ENCODE results near the gene VANGL2. TPM values are rescaled to one million over a fixed set of nuclear protein-coding genes. Genes with fewer than 3 reads are reported as not detected.

VANGL2 gene
- total and polyA plus RNA-seq, 9 of the 15 experiments (the other 6 are each of a cell fraction or from before 2014, with no cell fraction given) = 0.28 to 4.0 (median 0.98) TPM

GRCh38 chr1:160409486-160409885 is 9.1 kb downstream of the VANGL2 start (continued):
- TF ChIP-seq ZC3H8 (IDR thresholded peaks at IDR 0.05) (no peak), ZNF274 (IDR thresholded peaks at IDR 0.05; ENCODE audit: borderline replicate concordance, low read depth, low read length) (no peak), RCOR1 (IDR thresholded peaks at IDR 0.05; ENCODE audit: borderline replicate concordance in 1 of 2, low read depth in 2 of 2, low read length in 2 of 2) (no peak)

DNA sequence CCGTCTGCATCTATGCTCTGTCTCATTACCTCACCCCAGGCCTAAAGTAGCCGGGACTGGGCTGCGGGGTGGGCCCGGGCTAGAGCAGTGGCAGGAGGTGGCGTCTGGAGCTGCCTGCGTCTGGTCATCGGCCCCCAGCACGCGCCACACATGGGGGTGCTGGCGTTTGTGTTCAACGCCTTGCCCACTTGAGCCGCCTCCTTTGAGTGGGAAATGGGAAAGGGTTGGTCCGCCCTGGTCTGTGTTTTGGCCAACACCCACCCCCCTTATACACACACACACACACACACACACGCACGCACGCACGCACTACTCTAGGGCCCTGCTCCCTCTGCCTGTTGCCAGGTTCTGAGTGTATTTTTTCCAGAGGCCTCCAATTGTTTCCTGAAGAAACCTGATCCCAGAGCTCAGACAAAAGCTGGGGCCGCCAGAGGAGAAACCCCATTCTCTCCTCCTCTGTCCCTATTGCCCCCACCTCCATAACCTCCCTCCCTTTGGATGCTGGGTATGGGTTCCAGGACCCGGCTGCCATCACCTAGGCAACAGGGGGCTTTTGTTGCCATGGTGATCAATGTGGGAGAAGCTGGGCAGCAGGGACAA is 10.1 kb downstream of the VANGL2 start:
- intact Hi-C loops (cut with micrococcal nuclease) (no loop called here), in situ Hi-C loops (cut with MboI) (no loop called here)
- Histone ChIP-seq H3K36me3 (ENCODE audit: control insufficient read depth, insufficient read depth, low read length) (no peaks in the 10 kb centered on the region; the same call in 2 of the 3 replicates), H3K9ac (ENCODE audit: insufficient read depth in 1 of 2, low read depth in 2 of 2, low read length in 2 of 2) (no peak overlapping the region), H4K20me1 (replicated peaks; ENCODE audit: control insufficient read depth, insufficient read depth, low read length) (no peaks in the 10 kb centered on the region), H3K79me2 (ENCODE audit: control insufficient read depth, insufficient read depth, low read length) (no peaks in the 10 kb centered on the region), H3K4me3 (no peak overlapping the region), H3K9me1 (ENCODE audit: control insufficient read depth, insufficient read depth, low read length) (no peaks in the 10 kb centered on the region), H3K4me1 (replicated peaks in 1 of 2; ENCODE audit: control insufficient read depth in 2 of 2, insufficient read depth in 2 of 2, low read length in 2 of 2) (peaks cover 9 to 11% of the 10 kb centered on the region in 2 experiments; a peak in 4 of 5 replicates), H3K27me3 (ENCODE audit: control insufficient read depth in 2 of 2, insufficient read depth in 2 of 2, low read length in 2 of 2) (no peaks in the 10 kb centered on the region; a peak in 1 of 5 replicates), H3K4me2 (ENCODE audit: insufficient read depth, low read length) (no peak overlapping the region), H2AFZ (ENCODE audit: low read depth, low read length) (no peak overlapping the region), H3K9me3 (replicated peaks; ENCODE audit: control insufficient read depth, insufficient read depth, low read depth, low read length) (no peaks in the 10 kb centered on the region), H3K27ac (ENCODE audit: extremely low read depth, low read depth, low read length) (no peak overlapping the region)
- TF ChIP-seq ZNF512 (tag; IDR thresholded peaks at IDR 0.05) (no peak), VEZF1 (CRISPR knock-in tag; IDR thresholded peaks at IDR 0.05) (no peak), RFX1 (IDR thresholded peaks at IDR 0.05) (peak; percentile 78)
- DNase-seq (ENCODE audit: extremely low read depth in 1 of 4, low spot score in 3 of 4) (no peak), FAIRE-seq (no peak), ATAC-seq (no peak)
- CTCF ChIA-PET (ENCODE audit: low intra/inter-chr PET ratio) = no interaction called here
- BruUV-seq (replicated peaks) = no TSS peak
- POLR2A ChIA-PET = interaction anchor here (0.5 to 1.3 kb wide), 3 partner anchors 11 to 297 kb away, joined by 3 read pairs; no protein-coding TSS in a partner anchor
- WGBS (ENCODE audit: insufficient coverage, low coverage, missing lambda C conversion rate) = 48% methylated on average over 15 of the region's 19 CpGs

Data from K562 (cell line).